ENCODE results near the gene STEAP1.

STEAP1 gene

DNA sequence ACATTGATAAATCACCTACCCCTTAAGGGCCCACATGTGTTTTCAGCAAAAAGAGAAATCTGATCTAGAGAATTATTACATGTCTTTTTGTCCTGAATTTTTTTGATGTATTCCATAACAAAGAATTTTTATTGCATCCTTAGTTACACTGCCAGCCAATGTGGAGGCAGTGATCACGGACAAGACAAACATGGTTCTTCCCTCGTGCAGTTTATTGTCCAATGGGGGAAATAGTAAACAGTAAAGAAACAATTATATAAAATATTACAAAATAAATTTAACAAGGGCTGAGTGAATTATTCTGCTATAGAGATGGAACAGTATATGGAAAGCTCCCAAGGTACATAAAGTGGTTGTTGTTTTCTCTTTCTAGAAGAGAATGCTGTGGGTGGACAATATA lies 59.3 kb downstream of the STEAP1 start:
- no peak for DNase-seq

All from effector CD8-positive, alpha-beta T cell (primary cell).